HepG2 (cell line): ENCODE data around the gene CCM2. TPM values are rescaled to one million over a fixed set of nuclear protein-coding genes. Genes with fewer than 3 reads are reported as not detected.
A peak's percentile ranks its signal among the peaks of the same experiment; 100 is the strongest.

ENCODE experiments used
- AFF4 ChIP-seq: sonication (generic); formaldehyde crosslinking; IDR thresholded peaks from 2 replicates; pipeline ENCODE4 v1.4.0; 2020; ENCODE audit warnings: missing genetic modification reagents
- CBX1 ChIP-seq: IDR thresholded peaks from one replicate; pipeline ENCODE4 v1.6.1; 2016; ENCODE audit warnings: antibody characterized with exemption, low read depth
- CSRNP2 ChIP-seq: sonication (generic); formaldehyde crosslinking; conservative IDR thresholded peaks from 2 replicates; pipeline ENCODE4 v1.8.0; 2022; ENCODE audit warnings: low read depth, missing genetic modification reagents
- MAX ChIP-seq: IDR thresholded peaks from 2 replicates; pipeline ENCODE4 v1.6.1; 2012; ENCODE audit warnings: inconsistent platforms
- MLLT10 ChIP-seq: sonication (generic); formaldehyde crosslinking; IDR thresholded peaks from 2 replicates; pipeline ENCODE4 v1.4.0; 2020; ENCODE audit warnings: missing genetic modification reagents
- NFYB ChIP-seq: sonication (generic); formaldehyde crosslinking; IDR thresholded peaks from 2 replicates; pipeline ENCODE4 v1.4.0; 2020; ENCODE audit warnings: missing genetic modification reagents
- POLR2AphosphoS5 ChIP-seq: IDR thresholded peaks from 2 replicates; pipeline ENCODE4 v1.6.1; 2012; ENCODE audit warnings: low read depth, low read length
- RCOR2 ChIP-seq: IDR thresholded peaks from 2 replicates; pipeline ENCODE4 v1.6.1; 2016; ENCODE audit warnings: missing biosample characterization, missing genetic modification reagents
- SMAD1 ChIP-seq: sonication (generic); formaldehyde crosslinking; IDR thresholded peaks from 2 replicates; pipeline ENCODE4 v1.4.0; 2020; ENCODE audit warnings: missing genetic modification reagents, low read depth, mild to moderate bottlenecking, borderline replicate concordance
- STAG1 ChIP-seq: sonication (generic); formaldehyde crosslinking; IDR thresholded peaks from 2 replicates; pipeline ENCODE4 v1.4.0; 2020; ENCODE audit warnings: missing genetic modification reagents
- THAP9 ChIP-seq: sonication (generic); formaldehyde crosslinking; IDR thresholded peaks from 2 replicates; pipeline ENCODE4; 2020; ENCODE audit warnings: missing genetic modification reagents, mild to moderate bottlenecking, borderline replicate concordance
- ZFP36L1 ChIP-seq: sonication (generic); formaldehyde crosslinking; IDR thresholded peaks from 2 replicates; pipeline ENCODE4 v1.8.0; 2022; ENCODE audit warnings: mild to moderate bottlenecking, missing genetic modification reagents, moderate library complexity
- ZNF251 ChIP-seq: sonication (generic); formaldehyde crosslinking; IDR thresholded peaks from 2 replicates; pipeline ENCODE4 v1.9.0; 2021; ENCODE audit warnings: mild to moderate bottlenecking, missing genetic modification reagents
- ZNF44 ChIP-seq: sonication (generic); formaldehyde crosslinking; IDR thresholded peaks from 2 replicates; pipeline ENCODE4 v1.5.1; 2020; ENCODE audit warnings: mild to moderate bottlenecking, missing genetic modification reagents
- ZNF503 ChIP-seq: sonication (generic); formaldehyde crosslinking; IDR thresholded peaks from 2 replicates; pipeline ENCODE4 v1.4.0; 2020; ENCODE audit warnings: missing genetic modification reagents
- ZNF530 ChIP-seq: sonication (generic); formaldehyde crosslinking; IDR thresholded peaks from 2 replicates; pipeline ENCODE4 v1.5.0; 2020; ENCODE audit warnings: low read depth, mild to moderate bottlenecking, missing genetic modification reagents
- ZNF607 ChIP-seq: sonication (generic); formaldehyde crosslinking; IDR thresholded peaks from 2 replicates; pipeline ENCODE4 v1.5.1; 2020; ENCODE audit warnings: missing genetic modification reagents, mild to moderate bottlenecking, borderline replicate concordance
- ZNF644 ChIP-seq: IDR thresholded peaks from 2 replicates; pipeline ENCODE4 v1.6.1; 2016; ENCODE audit warnings: low read depth
- ZNF75D ChIP-seq: sonication (generic); formaldehyde crosslinking; IDR thresholded peaks from 2 replicates; pipeline ENCODE4 v1.8.1; 2023; ENCODE audit warnings: missing genetic modification reagents, mild to moderate bottlenecking, borderline replicate concordance
- polyA plus RNA-seq, 8 experiments: library from polyadenylated mRNA; depleted of rRNA in 3 of 8; stranded (reverse) in 7 of 8; unstranded in 1 of 8; fragments of >200 nt; fragmentation: Illumina TruSeq in 4 of 8; extraction: Trizol in 4 of 8; gene quantifications; 2 replicates each; pipeline versions ENCODE4 v1.2.1 to v1.2.3, GENCODE V29; 2011 to 2016; ENCODE audit warnings: low read depth in 4 of 8, missing spikeins in 1 of 8, mixed read lengths in 1 of 8; ENCODE audit not compliant: insufficient read depth in 1 of 8
- total RNA-seq, 5 experiments: library from RNA; depleted of rRNA; stranded (reverse); fragments of >200 nt; fragmentation: Illumina TruSeq; extraction: Trizol; gene quantifications; 2 replicates each; pipeline ENCODE4 v1.2.3, GENCODE V29; 2016; ENCODE audit warnings: low read depth in 1 of 5

Gene CCM2
- total and polyA plus RNA-seq, 2 of the 13 experiments (the other 11 are each of a cell fraction or from before 2014, with no cell fraction given), result 13.7 to 15.8 TPM

- TF ChIP-seq MAX (peak; percentile 88), ZNF530 (CRISPR knock-in tag) (no peak), MLLT10 (CRISPR knock-in tag) (no peak), CSRNP2 (no peak), RCOR2 (peak; percentile 47), ZNF607 (CRISPR knock-in tag) (0 out of 2 replicates have a peak, but pooled peaks have one; percentile 42), STAG1 (peak; percentile 90), CBX1 (no peak), ZFP36L1 (CRISPR knock-in tag) (no peak), ZNF75D (CRISPR knock-in tag) (no peak), ZNF503 (no peak), POLR2AphosphoS5 (no peak), NFYB (no peak), ZNF644 (0 out of 2 replicates have a peak, but pooled peaks have one; percentile 27), ZNF44 (0 out of 2 replicates have a peak, but pooled peaks have one; percentile 44), AFF4 (CRISPR knock-in tag) (no peak), THAP9 (CRISPR knock-in tag) (peak; percentile 63; the same call in 1 of the 2 replicates), SMAD1 (no peak), ZNF251 (CRISPR knock-in tag) (no peak)
Measured at GRCh38 chr7:44967571-44968446, 32.2 kb upstream of the CCM2 start (continued).
